Measurements from ENCODE around the gene DPH6.

GRCh38 chr15:35379972-35380371 is 166.0 kb downstream of the DPH6 start:
- TF ChIP-seq NFE2L2 (conservative IDR thresholded peaks at IDR 0.05; ENCODE audit: low read length), result no peak
- TF ChIP-seq, protein P1, sequence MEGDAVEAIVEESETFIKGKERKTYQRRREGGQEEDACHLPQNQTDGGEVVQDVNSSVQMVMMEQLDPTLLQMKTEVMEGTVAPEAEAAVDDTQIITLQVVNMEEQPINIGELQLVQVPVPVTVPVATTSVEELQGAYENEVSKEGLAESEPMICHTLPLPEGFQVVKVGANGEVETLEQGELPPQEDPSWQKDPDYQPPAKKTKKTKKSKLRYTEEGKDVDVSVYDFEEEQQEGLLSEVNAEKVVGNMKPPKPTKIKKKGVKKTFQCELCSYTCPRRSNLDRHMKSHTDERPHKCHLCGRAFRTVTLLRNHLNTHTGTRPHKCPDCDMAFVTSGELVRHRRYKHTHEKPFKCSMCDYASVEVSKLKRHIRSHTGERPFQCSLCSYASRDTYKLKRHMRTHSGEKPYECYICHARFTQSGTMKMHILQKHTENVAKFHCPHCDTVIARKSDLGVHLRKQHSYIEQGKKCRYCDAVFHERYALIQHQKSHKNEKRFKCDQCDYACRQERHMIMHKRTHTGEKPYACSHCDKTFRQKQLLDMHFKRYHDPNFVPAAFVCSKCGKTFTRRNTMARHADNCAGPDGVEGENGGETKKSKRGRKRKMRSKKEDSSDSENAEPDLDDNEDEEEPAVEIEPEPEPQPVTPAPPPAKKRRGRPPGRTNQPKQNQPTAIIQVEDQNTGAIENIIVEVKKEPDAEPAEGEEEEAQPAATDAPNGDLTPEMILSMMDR (IDR thresholded peaks at IDR 0.05), result no peak
- TF ChIP-seq EP300 (IDR thresholded peaks at IDR 0.05), result no peak
- TF ChIP-seq JUN (IDR thresholded peaks at IDR 0.05), result no peak
- TF ChIP-seq MAFK (IDR thresholded peaks at IDR 0.05; ENCODE audit: partially characterized antibody), result no peak
- no peak for TF ChIP-seq CEBPB (IDR thresholded peaks at IDR 0.05)
- TF ChIP-seq RFX5 (IDR thresholded peaks at IDR 0.05), result no peak
- no peak for TF ChIP-seq POLR2A (IDR thresholded peaks at IDR 0.05; ENCODE audit: low read length)

Measured in A549 (cell line).